GM18861 (cell line): Measurements from ENCODE around the gene DPP9.
"Not testable (repeated sequence)": the region's sequence is repeated elsewhere in the genome, so short reads cannot be mapped to it uniquely, and the experiment has no call there.

Source experiments
- ATAC-seq: cut with Tn5 transposase; IDR thresholded peaks from one replicate; pipeline ENCODE4 v1.9.1; 2021; ENCODE audit not compliant: unreplicated experiment

DPP9 gene

DNA sequence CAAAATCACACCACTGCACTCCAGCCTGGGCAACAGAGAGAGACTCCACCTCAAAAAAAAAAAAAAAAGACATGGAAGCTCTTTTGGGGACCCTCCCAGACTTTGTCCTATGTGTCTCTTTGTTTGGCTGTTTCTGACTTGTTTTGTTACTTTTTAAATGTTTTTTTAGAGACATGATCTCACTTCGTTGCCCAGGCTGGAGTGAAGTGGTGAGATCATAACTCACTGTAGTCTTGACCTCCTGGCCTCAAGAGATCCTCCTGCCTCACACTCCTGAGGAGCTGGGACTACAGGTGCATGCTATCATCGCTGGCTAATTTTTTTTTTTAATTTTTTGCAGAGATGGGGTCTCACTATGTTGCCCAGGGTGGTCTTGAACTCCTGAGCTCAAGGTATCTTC, 16.4 kb upstream of the DPP9 start:
- no peak for ATAC-seq

DNA sequence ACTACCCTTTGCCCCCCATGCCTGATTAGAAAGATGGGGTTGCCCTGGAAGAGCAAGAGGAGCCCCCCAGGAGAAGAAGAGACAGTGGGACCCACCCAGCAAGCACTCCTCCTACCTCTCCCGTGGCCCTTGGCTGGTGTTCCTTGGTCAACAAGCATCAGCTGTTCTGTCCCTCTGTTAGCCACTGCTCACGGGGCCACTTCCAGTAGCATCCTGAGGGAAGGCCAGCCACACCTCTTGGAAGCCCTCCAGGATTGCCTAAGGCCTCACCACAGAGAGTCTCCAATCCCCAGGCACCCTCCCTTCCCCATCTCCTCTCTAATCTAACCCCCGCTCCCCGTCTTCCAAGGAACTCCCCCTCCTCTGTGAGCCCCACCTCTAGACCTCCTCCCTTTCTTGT, 15.1 kb upstream of the DPP9 start:
- ATAC-seq: no peak

DNA sequence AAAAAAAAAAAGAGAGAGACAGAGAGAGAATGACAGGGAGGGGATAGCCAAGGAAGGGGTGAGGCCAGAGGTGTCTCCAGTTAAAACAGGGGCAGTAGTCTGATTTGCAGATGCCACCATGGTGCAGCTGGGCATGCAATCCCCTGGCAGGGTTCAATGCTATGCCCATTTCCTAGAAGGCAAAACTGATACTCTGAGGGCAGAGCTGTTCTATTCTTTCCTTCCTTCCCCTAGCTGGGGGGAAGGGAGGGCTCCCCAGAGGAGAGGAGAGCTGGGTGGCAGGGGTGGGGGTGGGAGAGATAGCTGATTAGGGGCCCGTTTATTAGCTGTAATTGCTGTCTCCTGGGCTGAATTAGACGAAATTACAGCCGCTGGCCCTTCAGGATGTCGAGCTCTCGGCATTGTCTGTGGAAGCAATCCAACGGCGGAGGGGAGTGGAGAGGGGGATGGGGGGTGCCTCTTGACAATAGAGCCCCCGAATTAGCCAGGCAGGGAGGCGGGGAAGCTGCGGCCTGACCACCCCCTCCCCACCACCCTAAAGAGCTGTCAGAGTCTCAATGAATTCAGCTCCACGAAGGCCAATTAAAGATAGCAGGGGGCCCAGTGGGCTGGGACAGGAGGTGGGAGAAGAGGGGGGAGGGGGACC, 14.4 kb upstream of the DPP9 start:
- ATAC-seq: no peak

DNA sequence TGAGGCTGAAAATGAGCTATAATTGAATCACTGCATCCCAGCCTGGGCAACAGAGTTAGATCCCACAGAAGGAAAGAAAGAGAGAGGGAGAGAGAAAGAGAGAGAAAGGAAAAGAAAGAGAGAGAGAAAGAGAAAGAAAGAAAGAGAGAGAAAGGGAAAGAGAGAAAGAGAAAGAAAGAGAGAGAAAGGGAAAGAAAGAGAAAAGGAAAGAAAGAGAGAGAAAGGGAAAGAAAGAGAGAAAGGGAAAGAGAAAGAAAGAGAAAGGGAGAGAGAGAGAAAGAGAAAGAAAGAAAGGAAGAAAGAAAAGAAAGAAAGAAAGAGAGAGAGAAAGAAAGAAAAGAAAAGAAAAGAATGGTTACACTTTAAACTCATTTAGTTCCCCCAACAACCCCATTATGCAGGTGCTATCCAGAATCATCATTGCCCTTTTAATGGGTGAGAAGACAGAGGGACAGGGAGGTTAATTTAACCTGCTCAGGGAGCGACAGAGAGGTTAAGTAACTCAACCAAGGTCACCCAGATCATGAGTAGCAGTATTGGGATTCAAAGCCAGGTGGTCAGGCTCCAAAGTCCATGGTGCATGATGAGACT, 10.2 kb upstream of the DPP9 start:
- ATAC-seq: no peak

DNA sequence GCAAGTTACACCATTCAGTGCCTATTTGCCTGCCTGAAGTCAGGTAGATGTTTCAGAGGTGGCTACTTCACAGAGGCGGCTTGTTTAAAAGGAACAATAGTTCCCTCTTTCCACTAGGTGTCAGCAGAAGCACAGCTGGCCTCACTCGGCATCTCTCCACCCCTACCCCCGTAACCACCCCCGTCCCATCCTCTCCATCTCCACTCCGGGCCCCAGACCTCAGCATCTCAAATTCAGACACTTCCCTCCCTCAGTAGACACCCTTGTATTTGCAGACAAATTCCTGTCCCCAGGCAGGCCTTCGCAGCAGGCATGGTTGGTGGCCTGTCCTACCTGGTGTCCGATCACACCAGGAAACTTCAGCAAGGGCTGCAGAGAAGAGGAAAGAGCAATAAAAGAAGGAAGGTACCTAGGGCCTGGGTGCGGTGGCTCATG, 9.1 kb upstream of the DPP9 start:
- ATAC-seq: no peak

DNA sequence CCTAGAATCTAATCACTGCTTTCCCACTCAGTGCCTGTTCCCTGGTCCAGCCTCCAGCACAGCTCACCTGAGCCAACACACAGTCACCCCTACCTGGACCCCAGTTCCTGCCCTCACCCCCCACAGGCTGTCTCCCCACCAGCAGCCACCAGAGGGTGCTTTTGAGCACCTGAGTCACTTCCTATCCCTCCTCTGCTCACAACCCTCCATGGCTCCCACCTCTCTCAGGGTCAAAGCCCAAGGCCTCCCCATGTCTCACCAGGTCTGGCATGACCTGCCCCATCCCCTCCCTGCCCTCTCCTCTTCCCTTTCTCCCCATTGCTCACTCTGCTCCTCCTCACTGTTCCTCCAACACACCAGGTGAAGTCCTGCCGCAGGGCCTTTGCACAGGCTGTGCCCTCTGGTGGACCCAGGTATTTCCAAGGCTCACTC, 7.1 kb upstream of the DPP9 start:
- no peak for ATAC-seq

DNA sequence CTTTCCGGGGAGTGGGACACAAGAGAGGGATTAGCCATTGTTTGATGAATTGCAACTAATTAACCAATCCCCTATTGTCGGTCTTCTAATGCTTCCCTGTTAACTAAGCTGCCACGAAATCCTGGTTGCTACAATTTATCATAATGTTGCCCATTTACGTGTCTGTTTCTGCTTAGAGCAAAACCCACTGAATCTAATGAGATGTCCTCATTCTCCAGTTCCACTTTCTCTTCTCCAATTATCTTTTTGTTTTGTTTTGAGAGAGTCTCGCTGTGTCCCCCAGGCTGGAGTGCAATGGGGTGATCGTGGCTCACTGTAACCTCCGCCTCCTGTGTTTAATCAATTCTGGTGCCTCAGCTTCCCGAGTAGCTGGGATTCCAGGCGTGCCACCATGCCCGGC, 5.2 kb upstream of the DPP9 start:
- ATAC-seq: no peak

DNA sequence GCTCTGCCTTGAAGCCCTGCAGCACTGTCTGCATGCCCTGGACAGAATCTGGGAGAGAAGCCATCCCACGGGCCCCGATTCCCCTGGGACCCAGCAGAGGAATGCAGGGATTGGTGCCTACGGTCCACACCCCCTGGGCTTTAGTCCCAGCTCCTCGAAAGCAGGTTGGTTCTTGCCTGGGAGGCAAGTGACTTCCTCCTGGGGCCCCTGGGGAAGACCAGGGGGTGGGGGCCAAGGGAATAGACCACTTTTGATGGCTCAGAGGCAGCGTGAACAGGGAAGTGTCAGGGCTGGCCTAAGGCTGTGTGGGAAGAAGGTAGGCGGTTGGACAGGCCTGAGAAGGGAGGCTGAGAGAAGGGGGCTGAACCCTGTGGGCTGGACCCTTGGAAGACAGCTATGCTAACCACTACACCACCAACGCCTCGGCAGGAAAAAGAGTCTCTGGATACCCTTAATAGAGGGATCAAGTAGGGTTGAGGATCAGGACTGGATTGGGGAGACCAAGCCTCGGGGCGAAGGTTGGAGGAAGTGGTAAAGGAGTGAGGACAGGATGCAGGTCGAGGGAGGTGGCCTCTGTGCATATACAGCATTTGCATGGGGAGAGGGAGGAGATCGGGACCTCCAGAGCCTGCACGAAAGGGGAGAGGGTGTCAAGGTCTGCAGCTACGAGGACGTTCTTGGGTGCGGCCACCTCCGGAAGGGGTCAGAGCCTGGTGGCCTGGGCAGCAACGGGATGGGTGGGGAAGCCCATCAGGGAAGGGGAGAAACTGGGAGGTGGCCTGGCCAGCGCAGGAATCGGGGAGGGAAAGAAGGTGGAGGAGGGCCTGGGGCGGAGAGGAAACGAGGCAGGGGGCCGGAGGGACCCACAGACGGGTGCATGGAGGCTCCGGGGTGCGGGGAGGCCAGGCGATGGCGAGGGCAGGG, 709 bp downstream of the DPP9 start:
- ATAC-seq: no peak

DNA sequence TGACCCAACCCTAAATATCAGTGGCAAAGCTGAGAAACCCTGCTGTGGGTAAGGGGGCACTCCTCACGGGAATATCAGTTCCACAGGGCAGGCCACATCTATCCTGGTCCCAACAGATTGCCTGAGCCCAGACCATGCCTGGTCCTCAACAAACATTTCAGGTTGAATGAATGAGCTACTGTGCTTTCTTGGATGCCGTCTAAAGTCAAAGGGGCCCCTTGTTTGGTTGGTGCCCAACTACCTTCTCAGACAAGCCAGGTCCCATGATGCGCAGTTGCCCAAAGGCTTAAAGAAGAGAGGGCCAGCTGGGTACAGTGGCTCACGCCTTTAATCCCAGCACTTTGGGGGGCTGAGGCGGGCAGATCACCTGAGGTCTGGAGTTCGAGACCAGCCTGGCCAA, 2.4 kb downstream of the DPP9 start:
- no peak for ATAC-seq

DNA sequence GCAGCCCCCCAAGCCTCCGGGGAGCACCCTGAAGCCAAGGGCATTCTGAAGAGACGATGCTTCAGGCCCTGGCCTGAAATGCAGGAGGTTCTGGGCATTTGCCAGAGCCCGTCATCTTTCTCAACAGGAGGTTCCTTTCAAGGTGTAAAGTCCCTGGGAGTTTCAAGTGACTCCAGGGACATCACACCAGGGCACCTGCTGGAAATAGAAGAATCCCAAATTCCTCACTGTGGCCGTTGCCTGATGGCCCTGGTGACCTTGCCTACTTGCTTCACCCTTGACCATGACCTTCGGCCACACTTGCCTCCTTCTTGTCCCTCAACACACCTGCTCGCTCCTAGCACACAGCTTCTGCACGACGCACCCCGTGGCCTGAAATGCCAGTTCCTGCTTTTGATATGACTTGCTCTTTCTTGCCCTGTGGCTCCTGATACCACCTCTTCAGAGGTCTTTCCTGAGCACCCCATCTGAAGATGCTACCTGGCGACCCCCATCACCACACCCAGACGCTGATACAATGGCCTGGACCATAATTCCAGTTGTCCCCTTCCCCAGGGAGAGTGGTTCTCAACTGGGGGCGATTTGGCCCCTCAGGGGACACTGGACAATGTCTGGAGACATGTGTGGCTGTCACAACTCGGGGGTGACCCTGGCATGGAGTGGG, 3.5 kb downstream of the DPP9 start:
- no peak for ATAC-seq

DNA sequence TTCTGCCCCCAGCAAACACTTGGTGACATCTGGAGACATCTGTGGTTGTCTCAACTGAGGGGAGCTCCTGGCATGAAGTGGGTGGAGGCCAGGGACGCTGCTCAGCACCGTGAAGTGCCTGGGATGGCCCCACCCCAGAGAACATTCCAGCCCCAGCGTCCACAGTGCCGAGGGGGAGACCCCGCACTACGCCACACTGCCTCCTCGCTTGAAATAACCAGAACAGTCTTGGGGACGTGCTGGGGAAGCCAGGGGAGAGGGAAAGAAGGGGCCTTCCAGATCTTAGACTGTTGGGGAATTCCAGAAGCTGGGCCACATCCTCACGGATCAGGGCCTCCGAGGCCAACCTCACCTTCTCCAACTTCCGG, 4.2 kb downstream of the DPP9 start:
- no peak for ATAC-seq

DNA sequence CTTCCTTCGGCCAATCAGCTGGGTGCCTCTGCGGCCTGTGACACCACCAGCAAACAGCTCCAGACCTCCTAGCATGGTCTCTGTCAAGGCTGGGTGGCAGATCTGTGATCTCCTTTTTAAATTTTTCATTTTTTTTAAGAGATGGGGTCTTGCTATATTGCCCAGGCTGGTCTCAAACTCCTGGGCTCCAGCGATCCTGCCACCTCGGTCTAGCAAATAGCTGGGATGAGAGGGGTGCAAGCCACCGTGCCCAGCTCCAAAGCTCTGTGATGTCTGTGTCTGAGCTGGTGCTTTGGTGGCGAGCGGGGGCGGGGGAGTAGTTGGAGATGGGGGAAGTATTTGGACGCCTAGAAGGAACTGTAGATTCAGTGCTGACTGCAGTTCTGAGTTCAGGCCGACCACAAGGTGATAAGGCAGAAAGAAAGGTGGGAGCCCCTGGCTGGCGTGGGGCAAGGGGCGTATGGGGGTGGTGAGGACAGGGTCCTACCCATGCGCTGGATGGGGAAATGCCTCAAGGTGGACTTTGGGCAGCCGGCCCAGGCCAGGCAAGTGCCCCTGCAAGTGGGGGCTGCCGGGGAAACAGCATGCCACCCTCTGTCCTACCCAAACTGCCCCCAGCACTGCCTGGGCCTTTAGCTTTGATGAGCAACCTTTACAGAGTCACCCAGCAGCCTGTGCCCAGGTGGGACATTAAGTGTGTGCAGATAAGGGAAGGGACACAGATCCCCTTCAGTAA, 5.5 kb downstream of the DPP9 start:
- ATAC-seq: no peak

DNA sequence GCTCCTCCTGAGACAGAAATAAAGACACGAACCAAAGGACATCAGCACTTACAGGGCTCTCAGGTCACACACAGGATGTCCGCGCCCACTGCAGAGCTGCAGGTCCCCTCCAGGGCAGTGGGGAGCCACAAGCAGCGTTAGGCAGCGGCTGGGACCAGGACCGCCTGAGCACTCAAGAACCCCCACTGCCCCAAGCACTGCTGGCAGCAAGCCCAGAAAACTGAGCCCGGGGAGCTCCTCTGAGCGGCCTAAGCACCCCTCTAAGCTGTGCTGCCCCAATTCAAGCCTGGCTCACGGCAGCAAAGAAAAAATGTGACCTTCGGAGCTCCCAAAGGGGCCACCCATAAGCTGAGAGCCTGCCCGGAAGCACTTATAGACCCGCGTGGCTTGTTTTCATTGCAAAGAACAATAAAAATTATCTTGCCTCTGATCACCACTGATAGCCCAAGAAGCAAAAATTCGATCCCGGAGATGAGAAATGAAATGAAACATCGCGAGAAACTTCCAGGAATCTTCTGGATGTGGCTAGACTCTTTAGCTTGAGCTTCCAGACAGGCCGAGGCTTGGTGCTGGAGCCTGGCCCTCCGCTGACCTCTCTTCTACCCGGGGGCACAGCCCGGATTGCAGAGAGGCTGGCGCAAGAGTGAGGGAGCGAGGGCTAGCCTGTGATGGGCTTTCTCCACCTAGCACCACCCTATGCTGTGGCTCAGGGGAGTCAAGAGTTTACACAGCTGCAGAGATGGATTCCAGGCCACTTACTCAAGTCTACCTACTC, 6.3 kb downstream of the DPP9 start:
- no peak for ATAC-seq

DNA sequence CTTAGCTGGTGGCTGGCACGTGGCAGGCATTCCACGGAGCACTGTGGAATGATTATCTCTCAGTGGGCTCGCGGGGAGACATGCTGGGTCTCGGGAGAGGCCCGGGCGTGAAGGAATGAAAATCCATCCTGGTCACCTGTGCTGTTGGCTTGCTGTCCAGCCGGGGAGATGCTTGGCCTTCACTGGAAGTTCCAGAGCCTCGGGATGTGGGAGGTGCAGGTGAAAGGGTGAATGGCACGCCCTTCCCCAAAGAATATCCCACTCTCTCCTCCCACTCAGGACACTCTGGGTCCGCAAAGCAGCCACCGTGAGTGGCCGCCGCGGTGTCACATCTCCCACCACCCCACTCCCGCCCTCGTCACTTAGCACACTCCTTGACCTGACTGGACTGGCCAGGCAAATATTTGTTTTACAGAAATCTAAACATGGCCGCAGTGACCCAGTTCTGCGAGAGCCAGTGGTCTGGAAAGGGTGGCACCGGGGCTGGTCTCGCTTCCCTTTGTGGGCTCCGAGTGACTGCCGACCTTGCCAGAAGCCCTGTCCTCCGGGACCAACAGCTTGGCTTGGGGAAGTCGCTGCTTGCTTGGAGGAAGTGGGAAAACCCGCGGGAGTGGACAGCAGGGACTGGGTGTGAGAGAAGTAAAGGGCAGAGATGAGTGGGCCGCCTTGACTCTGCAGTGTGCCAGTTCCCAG, 8.0 kb downstream of the DPP9 start:
- ATAC-seq: no peak

DNA sequence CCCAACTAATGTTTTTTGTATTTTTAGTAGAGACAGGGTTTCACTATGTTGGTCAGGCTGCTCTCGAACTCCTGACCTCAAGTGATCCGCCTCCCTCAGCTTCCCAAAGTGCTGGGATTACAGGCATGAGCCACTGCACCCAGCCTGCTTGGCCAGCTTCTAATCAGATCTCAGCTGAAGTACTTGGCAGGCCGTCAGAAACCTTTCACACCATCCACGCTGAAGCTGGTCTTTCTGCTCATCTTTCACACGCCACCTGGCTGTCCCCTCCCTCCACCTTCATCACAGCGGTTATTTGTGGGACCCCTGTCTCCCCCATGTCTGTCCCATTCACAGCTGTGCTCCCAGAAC, 8.5 kb downstream of the DPP9 start:
- not testable (repeated sequence) for ATAC-seq

DNA sequence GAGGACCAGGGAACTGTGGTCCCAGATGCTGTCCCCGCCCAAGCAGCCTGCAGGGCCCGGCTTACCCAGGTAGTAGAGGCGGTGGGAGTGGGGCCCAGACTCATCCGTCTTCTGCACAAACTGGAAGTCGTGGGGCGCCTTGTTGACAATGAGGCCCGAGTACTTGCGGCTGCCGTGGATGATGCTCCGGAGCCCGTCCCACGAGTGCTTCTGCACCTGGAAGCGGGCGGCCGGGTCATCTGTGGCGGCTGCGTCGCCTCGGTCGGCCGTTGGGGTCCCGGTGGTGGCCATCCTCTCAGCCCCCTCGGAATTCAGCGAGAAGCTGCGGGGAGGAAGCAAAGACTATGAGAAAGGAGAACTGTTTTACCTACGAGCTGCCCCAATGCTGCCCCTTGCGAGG, 9.6 kb downstream of the DPP9 start:
- ATAC-seq: no peak

DNA sequence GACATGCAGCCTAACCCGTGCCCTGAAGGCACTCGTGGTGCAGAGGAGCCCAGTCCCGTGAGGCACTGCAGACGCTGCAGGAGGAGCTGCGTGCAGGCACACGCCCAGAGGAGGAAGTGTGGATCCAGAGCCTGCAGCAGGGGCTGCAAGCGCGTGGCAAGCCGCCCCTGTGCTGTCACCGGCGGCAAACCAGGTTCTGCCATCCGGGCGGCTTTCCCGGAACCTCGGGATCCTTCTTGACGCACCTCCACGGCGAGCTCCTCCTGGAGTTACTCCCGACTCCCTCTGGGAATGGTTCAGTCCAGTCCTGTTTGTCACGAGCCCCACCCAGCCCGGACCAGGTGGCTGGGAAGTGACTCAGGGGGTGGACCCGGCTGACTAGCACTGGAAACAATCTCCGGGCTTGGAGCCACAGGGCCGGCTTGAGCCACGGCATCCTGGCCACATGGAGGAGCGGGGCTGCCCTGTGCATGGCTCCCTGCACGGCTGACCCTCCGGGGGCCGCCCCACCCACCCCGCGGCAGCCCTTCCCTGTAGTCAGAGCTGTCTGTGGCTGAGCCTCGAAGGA, 10.2 kb downstream of the DPP9 start:
- ATAC-seq: no peak

DNA sequence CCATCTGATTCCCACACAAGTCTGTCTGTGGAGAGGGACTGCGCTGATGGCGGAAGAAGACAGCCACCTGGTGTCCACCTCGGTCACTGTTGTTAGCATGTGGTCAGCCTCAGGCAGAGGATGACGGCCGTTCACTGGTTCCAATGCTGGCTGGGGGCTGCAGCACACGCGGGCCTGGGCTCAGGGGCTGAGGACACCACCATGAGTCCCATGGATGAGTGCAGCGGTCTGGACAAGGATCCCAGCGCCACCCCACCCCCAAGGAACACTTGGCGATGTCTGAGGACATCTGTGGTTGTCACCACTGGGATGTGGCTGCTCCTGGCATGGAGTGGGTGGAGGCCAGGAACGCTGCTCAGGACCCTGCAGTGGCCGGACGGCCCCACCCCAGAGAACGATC, 10.9 kb downstream of the DPP9 start:
- no peak for ATAC-seq

DNA sequence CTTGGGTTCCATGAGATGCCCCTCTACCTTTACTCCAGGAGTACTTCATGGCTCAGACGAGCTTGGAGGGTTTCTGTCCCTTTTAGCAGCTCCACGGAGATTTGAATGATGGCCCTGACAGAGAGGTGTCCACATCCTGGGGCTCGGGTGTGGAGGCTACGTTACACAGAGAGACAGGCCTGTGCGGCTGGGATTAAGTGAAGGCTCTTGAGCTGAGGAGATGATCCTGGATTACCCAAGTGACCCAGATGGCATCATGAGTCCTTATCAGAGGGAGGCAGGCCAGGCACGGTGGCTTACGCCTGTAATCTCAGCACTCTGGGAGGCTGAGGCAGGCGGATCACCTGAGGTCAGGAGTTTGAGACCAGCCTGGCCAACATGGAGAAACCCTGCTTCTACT, 12.4 kb downstream of the DPP9 start:
- ATAC-seq: no peak

DNA sequence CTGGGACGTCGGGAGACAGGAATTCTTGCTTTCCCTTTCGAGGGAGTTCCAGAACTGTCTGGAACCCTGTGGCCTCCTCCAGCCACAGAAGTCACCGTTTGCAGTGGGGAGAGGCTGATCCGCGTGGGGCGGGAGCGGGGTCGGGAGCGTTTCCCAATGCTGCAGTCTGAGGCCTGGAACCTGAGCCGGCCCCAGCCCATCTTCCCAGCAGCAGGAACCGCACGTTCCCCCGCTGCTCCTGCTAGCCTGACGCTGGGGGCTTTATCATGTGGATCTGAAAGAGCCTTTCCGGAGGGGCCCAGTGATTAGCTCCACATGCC, 13.4 kb downstream of the DPP9 start:
- ATAC-seq: no peak
